H1 (cell line): ENCODE measurements around the gene CLIC2.
"Not testable (repeated sequence)": the region's sequence is repeated elsewhere in the genome, so short reads cannot be mapped to it uniquely, and the experiment has no call there.

Source experiments
- CHD2 ChIP-seq: IDR thresholded peaks from 2 replicates; pipeline ENCODE4 v1.6.1; 2012; ENCODE audit warnings: low read length, improper control_type of control experiment
- CTCF ChIP-seq, 3 experiments: IDR thresholded peaks; 1 replicate in 2 of 3; 2 replicates in 1 of 3; pipeline versions ENCODE4 v1.5.1 to v1.6.1; 2011; ENCODE audit warnings: low read length in 3 of 3, mild to moderate bottlenecking in 3 of 3, inconsistent platforms in 2 of 3, low read depth in 1 of 3, moderate library complexity in 1 of 3; ENCODE audit not compliant: insufficient read depth in 1 of 3; ENCODE audit errors: control extremely low read depth in 1 of 3
- EP300 ChIP-seq, 2 experiments: IDR thresholded peaks; 1 replicate in 1 of 2; 2 replicates in 1 of 2; pipeline ENCODE4 v1.6.1; 2011 to 2012; ENCODE audit warnings: low read depth in 2 of 2, low read length in 2 of 2, mild to moderate bottlenecking in 2 of 2, borderline replicate concordance in 1 of 2, inconsistent platforms in 1 of 2, moderate library complexity in 1 of 2
- HDAC6 ChIP-seq: IDR thresholded peaks from one replicate; pipeline ENCODE4 v1.7.1; 2012; ENCODE audit warnings: low read depth, mild to moderate bottlenecking, inconsistent platforms, low read length, moderate library complexity
- JUND ChIP-seq: IDR thresholded peaks from 2 replicates; pipeline ENCODE4 v1.6.1; 2011; ENCODE audit warnings: mild to moderate bottlenecking, improper control_type of control experiment, low read length
- KDM1A ChIP-seq: fragments of 200-600, 300-600 bp; sonication (generic); IDR thresholded peaks from 2 replicates; pipeline ENCODE4 v1.7.1; 2016; ENCODE audit warnings: mild to moderate bottlenecking, low read length, borderline replicate concordance
- NRF1 ChIP-seq: IDR thresholded peaks from 2 replicates; pipeline ENCODE4 v1.6.1; 2011; ENCODE audit warnings: mild to moderate bottlenecking, low read depth, low read length, improper control_type of control experiment
- POLR2AphosphoS5 ChIP-seq: IDR thresholded peaks from 2 replicates; pipeline ENCODE4 v1.6.1; 2011; ENCODE audit warnings: low read depth, low read length
- RFX5 ChIP-seq: IDR thresholded peaks from 2 replicates; pipeline ENCODE4 v1.6.1; 2011; ENCODE audit warnings: low read depth, low read length, improper control_type of control experiment, borderline replicate concordance
- SIN3A ChIP-seq, 2 experiments: IDR thresholded peaks in 1 of 2; conservative IDR thresholded peaks in 1 of 2; 2 replicates each; pipeline ENCODE4 v1.6.1; 2011 to 2012; ENCODE audit warnings: low read length in 2 of 2, improper control_type of control experiment in 1 of 2, low read depth in 1 of 2, mild to moderate bottlenecking in 1 of 2
- TBP ChIP-seq: IDR thresholded peaks from 2 replicates; pipeline ENCODE4 v1.6.1; 2011; ENCODE audit warnings: low read depth, low read length, improper control_type of control experiment

DNA sequence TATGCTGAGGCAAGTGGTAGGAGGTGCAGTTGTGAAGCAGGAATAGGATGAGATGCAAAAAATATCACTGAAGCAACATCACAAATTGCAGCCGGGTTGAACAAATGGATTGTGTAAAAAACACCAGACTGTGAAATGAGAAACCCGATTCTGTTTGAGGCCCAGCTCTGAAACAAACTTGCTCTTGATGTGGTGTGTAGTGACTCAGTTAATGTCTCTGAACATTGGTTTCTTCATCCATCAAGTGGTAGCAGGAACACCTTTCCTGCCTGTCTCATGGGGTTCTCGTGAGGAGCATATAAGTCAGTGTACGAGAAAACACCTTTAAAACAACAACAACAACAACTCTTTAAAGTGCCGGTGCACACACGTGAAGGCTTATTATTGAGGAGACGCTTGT lies 29.3 kb upstream of the CLIC2 start:
- TF ChIP-seq KDM1A; HDAC6; SIN3A (conservative IDR thresholded peaks at IDR 0.05 in 1 of 2, IDR thresholded peaks at IDR 0.05 in 1 of 2; ENCODE audit: low read depth in 1 of 2, low read length in 2 of 2); CHD2; NRF1; JUND; RFX5; POLR2AphosphoS5; CTCF (IDR thresholded peaks at IDR 0.05; ENCODE audit: control extremely low read depth in 1 of 3, insufficient read depth in 1 of 3, low read depth in 1 of 3, low read length in 3 of 3); EP300 (IDR thresholded peaks at IDR 0.05; ENCODE audit: borderline replicate concordance in 1 of 2, low read depth in 2 of 2, low read length in 2 of 2); TBP: not testable (repeated sequence)
